ENCODE measurements around the gene TAF9B.

The TAF9B gene

DNA sequence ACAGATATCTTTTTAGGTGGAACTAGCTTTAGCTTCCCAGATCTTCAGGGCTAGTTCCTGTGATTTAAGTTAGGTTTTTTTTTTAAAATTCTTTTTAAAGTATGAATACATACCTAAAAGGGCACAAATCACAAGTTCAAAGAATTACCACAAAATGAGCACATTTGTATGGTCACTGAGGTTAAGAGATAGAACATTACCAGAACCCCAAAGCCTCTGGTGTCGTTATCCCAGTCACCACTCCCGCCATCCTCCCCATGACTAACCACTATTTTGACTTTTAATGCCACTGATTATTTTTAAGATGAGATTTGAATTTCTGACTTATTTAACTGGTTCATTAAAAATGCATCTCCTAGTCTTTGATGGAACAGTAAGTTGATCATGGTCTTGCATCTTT is 30.0 kb downstream of the TAF9B start:
- H3K4me3 ChIP-seq (ENCODE audit: low read depth, low read length): no peak overlapping the region
- TF ChIP-seq, protein P1, sequence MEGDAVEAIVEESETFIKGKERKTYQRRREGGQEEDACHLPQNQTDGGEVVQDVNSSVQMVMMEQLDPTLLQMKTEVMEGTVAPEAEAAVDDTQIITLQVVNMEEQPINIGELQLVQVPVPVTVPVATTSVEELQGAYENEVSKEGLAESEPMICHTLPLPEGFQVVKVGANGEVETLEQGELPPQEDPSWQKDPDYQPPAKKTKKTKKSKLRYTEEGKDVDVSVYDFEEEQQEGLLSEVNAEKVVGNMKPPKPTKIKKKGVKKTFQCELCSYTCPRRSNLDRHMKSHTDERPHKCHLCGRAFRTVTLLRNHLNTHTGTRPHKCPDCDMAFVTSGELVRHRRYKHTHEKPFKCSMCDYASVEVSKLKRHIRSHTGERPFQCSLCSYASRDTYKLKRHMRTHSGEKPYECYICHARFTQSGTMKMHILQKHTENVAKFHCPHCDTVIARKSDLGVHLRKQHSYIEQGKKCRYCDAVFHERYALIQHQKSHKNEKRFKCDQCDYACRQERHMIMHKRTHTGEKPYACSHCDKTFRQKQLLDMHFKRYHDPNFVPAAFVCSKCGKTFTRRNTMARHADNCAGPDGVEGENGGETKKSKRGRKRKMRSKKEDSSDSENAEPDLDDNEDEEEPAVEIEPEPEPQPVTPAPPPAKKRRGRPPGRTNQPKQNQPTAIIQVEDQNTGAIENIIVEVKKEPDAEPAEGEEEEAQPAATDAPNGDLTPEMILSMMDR (IDR thresholded peaks at IDR 0.05; ENCODE audit: borderline replicate concordance, insufficient read depth, low read depth, low read length): no peak

DNA sequence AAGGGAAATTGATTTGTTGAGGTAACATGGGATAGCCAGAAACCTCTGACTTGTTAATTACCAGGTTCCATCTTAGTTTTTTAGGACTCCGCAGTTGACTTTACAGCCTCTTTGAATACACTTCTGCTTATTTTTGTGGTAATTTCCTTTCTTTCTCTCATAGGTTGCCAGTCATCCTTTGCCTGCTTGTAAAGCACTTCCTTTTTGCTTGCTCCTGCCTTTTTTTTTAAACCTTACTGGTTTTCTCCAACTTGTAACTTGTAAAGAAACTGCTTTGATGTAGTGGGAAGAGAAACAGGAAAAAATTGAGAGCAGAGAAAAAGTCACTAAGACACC is 32.8 kb downstream of the TAF9B start:
- TF ChIP-seq, protein P1 (IDR thresholded peaks at IDR 0.05; ENCODE audit: borderline replicate concordance, insufficient read depth, low read depth, low read length): no peak

DNA sequence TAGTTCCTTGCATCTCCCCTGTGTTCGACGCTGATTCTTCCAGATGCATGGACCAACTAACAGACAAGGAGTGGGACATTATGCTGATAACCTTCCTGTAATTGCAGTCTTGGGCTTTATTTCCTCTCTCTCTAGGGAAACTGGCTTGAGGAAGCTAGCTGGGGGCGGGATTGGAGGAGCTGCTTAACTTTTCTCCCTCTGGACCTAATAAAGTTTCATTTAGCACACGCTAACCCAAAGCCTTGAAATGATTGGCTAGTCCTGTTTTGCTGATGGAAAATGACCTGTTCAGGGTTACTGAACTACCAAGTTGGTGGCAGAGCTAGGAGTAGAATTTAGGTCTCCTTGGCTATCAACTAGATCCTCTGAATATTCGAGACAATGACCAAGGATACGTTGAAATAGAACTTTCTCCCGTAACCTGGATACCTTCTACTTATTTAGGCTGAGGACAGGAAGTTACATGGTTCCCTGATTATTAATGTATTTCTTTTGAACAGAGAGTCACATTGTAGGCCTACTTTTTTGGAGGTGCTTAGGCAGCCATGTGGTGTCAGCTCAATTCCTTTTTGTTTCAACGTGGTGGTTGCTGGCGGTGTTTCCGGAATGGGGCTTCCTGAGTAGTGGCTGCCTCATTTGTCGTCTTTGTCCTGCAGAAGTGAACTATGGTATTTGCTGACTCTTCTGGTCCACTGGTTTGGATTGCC is 33.4 kb downstream of the TAF9B start:
- H3K4me3 ChIP-seq (ENCODE audit: low read depth, low read length): peak overlapping the region; percentile 81
- TF ChIP-seq, protein P1 (IDR thresholded peaks at IDR 0.05; ENCODE audit: borderline replicate concordance, insufficient read depth, low read depth, low read length): no peak

More for the DNA sequence above, 32.8 kb downstream of the TAF9B start:
- H3K4me3 ChIP-seq (ENCODE audit: low read depth, low read length): peak overlapping the region; percentile 81

DNA sequence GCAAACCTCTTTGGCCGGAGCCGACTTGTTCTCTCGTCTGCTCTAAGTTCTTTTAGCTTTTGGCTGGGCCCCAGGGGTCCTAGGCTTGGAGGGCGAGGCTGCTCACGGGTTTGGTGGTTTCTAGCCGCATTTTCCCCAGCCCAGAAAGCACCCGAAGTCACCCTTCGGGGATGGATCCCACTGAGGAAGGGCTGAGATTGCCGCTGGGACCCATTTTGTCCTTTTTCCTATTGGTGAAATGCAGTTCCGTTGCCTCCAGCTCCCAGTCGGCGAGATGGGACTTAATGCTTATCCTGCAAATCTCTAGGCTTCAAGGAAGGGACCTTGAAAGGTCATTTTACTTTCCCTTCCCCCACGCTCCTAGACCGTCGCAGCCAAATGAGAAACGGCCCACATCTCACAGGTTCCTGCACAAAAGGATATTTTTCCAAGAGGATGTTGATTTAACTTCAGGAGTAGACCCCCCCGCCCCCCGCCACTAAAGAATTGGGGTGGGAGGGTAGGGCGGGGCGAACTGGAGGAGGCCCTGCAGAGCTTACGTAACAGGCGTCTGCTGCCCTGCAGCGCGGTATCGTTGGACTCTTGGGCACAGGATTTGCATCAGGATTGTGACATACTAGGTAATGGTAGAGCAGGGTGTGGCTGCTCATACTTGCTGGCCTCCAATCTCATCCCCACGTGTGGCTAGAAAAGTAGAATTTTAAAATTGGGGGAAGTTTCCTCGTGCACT is 34.8 kb downstream of the TAF9B start:
- peak overlapping the region; percentile 81 for H3K4me3 ChIP-seq (ENCODE audit: low read depth, low read length)
- TF ChIP-seq, protein P1 (IDR thresholded peaks at IDR 0.05; ENCODE audit: borderline replicate concordance, insufficient read depth, low read depth, low read length): no peak

DNA sequence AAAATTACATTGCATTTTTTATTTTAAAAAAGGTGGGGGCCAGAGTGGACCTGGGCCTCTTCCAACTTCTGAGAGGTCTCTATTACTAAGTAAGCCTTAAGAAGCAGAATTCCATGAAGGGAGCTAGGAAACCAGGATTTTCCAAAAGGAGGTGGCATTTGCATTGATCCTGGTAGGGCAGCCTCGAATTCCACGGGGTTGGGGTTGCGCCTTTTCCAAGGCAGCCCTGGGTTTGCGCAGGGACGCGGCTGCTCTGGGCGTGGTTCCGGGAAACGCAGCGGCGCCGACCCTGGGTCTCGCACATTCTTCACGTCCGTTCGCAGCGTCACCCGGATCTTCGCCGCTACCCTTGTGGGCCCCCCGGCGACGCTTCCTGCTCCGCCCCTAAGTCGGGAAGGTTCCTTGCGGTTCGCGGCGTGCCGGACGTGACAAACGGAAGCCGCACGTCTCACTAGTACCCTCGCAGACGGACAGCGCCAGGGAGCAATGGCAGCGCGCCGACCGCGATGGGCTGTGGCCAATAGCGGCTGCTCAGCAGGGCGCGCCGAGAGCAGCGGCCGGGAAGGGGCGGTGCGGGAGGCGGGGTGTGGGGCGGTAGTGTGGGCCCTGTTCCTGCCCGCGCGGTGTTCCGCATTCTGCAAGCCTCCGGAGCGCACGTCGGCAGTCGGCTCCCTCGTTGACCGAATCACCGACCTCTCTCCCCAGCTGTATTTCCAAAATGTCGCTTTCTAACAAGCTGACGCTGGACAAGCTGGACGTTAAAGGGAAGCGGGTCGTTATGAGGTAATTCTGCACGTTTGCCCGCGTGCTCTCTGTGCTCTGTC is 35.6 kb downstream of the TAF9B start, which contains the start of gene PGK1:
TSS of gene PGK1 (plus strand) at position 626 of the 824 bp plus-strand sequence. CDS start at position 719, 93 bp downstream.
- TF ChIP-seq, protein P1 (IDR thresholded peaks at IDR 0.05; ENCODE audit: borderline replicate concordance, insufficient read depth, low read depth, low read length): no peak
- H3K4me3 ChIP-seq (ENCODE audit: low read depth, low read length): peak within 1 kb of the TSS; percentile 81

DNA sequence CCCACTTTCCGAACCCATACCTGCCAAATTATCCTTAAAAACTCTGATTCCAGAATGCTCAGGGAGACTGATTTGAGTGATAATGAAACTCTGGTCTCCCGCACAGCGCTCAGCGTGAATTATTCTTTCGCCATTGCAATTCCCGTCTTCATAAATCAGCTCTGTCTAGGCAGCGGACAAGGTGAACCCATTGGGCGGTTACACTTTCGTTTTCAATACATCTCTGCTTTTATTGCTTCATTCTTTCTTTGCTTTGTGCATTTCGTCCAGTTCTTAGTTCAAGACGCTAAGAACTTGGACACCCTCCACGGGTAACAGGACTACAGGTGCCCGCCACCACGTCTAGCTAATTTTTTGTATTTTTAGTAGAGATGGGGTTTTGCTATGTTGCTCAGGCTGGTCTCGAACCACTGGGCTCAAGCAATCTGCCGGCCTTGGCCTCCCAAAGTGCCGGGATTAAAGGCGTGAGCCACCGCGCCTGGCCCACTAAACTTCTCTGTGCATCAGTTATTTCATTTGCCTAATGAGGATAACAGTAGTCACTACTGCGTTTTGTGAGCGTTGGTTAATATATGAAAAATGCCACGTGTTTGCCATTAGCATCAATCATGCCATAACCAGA is 36.3 kb downstream of the TAF9B start:
- H3K4me3 ChIP-seq (ENCODE audit: low read depth, low read length): no peak overlapping the region

More for the DNA sequence above, 36.3 kb downstream of the TAF9B start:
- TF ChIP-seq, protein P1 (IDR thresholded peaks at IDR 0.05; ENCODE audit: borderline replicate concordance, insufficient read depth, low read depth, low read length): no peak

All from GM12875 (cell line).